IPS-11a (cell line): Measurements from ENCODE around the gene AOAH.

ENCODE experiments used
- H3K4me3 ChIP-seq: one replicate; pipeline ENCODE4 v1.5.1; 2013; ENCODE audit warnings: low read depth, low read length, control low read depth

Gene AOAH, protein sequence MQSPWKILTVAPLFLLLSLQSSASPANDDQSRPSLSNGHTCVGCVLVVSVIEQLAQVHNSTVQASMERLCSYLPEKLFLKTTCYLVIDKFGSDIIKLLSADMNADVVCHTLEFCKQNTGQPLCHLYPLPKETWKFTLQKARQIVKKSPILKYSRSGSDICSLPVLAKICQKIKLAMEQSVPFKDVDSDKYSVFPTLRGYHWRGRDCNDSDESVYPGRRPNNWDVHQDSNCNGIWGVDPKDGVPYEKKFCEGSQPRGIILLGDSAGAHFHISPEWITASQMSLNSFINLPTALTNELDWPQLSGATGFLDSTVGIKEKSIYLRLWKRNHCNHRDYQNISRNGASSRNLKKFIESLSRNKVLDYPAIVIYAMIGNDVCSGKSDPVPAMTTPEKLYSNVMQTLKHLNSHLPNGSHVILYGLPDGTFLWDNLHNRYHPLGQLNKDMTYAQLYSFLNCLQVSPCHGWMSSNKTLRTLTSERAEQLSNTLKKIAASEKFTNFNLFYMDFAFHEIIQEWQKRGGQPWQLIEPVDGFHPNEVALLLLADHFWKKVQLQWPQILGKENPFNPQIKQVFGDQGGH

GRCh38 chr7:36723951-36724664 is at the start of gene AOAH:
Gene AOAH (minus strand): TSS chr7:36724494. CDS start chr7:36724148, 346 bp downstream.
- no peak within 1 kb of the TSS for H3K4me3 ChIP-seq

- H3K4me3 ChIP-seq, result no peak overlapping the region
These were observed 42.2 kb upstream of the AOAH start for GRCh38 chr7:36766451-36766850.

- no peak overlapping the region for H3K4me3 ChIP-seq
These were observed 41.3 kb upstream of the AOAH start for GRCh38 chr7:36765605-36766004.

DNA sequence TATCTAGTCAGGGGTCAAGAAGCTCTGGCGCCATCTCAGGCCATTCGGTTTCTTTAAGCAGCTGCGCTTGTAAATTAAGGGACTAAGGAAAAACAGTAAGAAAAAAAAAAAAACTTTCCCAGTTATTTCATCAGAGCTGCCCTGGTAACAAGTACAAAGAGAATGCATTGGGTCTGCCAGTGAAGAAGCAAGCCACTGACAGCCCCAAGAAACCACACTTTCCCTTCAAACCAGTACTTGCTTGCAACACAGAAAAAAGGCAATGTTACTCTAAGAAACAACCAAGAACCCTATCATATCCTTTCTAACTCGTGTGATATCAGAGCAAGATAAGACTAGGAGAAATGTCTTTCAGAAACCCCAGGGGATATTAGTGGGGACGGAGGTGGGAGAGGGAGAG is 40.6 kb upstream of the AOAH start:
- no peak overlapping the region for H3K4me3 ChIP-seq

GRCh38 chr7:36763132-36763816 is 39.0 kb upstream of the AOAH start:
- no peak overlapping the region for H3K4me3 ChIP-seq

- H3K4me3 ChIP-seq, result no peak overlapping the region
These were observed 38.1 kb upstream of the AOAH start for GRCh38 chr7:36762394-36762793.

DNA sequence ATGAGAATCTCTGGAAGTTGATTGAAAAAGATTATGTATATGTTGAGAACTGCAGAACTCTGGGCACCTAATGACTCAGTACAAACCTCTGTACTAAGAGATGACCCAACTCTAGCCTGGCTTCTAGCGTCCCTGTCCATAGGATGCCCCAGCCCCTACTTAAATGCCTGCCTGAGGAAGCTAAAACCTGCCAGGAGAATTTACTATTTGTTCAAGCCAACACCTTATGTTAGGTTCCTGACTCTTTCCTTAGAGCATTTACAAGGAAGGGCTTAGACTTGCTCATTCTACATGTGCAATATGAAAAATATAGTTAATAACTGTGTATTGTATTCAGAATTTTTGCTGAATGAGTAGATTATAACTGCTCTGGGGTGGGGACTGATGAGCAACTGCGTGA is 37.5 kb upstream of the AOAH start:
- H3K4me3 ChIP-seq, result no peak overlapping the region

DNA sequence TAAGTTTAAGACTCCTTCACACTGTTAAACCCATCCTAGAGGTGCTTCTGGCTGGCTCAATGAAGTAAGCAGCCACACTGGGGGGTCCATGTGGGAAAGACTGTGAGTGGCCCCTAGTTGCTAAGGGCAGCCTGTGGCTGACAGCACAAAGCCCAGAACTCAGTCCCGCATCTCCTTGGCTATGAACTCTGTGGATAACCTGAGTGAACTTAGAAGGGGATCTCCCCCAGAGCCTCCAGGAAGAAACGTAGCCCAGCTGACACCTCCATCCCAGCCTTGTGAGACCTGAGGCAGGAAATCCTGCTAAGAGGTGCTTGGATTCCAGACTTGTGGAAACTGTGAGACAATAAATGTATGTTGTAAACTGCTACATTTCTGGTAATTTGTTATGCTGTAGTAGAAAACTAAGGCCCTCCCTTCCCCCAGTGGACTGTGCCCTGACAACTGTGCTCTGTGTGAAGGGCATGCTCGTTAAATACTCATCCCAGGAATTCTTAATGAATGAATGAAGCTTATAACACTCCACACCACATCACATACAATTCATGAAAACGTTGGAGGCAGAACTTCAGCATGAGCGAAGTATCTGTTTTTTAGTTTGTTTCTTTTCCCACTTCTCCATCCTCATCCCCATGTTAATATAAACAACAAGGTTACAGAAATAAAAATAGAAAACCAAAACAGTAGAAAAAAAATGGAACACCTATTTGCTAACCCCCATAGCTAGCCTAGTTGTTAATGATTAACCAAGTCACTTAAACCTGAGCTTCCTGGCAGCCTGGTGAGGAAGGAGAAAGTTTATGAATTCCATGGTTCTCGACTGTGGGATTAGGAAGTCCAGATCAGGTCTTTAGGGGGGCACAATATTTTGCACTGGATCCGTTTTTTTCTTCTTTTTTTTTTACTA is 36.8 kb upstream of the AOAH start:
- H3K4me3 ChIP-seq, result no peak overlapping the region

GRCh38 chr7:36758879-36759278 is 34.6 kb upstream of the AOAH start:
- H3K4me3 ChIP-seq, result no peak overlapping the region

GRCh38 chr7:36755484-36755883 is 31.2 kb upstream of the AOAH start:
- H3K4me3 ChIP-seq, result no peak overlapping the region

DNA sequence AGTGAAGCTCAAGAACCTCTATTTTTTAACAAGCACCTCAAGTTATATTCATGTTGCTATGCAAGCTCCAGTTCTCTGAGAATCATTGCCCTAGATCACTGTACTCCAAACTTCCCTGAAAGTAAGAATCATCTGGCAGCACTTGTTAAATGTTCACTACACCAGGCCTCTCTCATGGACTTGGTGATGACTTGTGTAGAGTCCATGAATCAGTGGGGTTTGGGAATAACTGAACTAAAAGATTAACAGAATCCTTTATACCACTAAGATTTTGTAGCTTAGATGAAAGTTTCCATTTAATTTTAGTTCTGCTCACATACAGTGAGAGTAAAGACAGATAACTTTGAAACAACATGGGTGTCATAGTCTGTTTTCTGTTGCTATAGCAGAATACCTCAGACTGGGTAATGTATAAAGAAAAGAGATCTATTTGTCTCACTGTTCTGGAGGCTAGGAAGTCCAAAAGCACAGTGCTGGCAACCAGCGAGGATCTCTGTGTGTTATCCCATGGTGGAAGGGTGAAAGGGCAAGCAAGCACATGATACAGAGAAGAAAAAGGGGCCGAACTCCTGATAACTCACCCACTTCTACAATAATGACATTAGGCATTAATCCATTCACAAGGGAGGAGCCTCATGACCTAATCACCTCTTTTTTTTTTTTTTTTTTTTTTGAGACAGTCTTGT is 27.9 kb upstream of the AOAH start:
- H3K4me3 ChIP-seq, result no peak overlapping the region

- no peak overlapping the region for H3K4me3 ChIP-seq
These were observed 26.2 kb upstream of the AOAH start for GRCh38 chr7:36750451-36750850.

DNA sequence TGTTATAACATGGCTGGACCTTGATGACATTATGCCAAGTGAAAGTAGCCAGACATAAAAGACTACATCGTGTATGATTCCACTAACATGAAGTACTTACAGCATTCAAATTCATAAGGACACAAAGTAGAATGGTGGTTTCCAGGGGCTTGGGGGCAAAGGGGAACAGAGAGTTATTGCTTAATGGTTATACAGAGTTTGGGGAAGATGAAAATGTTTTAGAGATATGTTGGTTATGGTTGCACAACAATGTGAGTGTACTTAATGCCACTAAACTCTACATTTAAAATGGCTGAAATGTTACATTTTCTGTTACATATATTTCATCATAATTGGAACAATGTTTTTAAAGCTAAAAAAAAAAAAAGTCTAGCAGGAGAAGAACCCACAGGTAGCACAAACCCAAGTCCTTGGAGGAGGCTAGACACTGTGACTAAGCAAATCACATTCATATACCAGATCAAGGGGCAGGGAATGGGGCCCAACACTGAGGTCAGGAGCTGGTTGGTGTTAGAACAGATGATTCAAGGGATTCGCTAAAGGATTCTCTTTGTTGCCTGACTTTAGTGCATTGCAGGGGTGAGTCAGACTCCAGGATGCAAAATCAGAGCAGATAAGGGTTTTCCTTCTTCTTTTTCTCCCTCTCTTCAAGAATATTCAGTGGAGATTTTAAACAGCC is 25.1 kb upstream of the AOAH start:
- H3K4me3 ChIP-seq, result no peak overlapping the region

- no peak overlapping the region for H3K4me3 ChIP-seq
These were observed 23.8 kb upstream of the AOAH start for GRCh38 chr7:36748017-36748487.

DNA sequence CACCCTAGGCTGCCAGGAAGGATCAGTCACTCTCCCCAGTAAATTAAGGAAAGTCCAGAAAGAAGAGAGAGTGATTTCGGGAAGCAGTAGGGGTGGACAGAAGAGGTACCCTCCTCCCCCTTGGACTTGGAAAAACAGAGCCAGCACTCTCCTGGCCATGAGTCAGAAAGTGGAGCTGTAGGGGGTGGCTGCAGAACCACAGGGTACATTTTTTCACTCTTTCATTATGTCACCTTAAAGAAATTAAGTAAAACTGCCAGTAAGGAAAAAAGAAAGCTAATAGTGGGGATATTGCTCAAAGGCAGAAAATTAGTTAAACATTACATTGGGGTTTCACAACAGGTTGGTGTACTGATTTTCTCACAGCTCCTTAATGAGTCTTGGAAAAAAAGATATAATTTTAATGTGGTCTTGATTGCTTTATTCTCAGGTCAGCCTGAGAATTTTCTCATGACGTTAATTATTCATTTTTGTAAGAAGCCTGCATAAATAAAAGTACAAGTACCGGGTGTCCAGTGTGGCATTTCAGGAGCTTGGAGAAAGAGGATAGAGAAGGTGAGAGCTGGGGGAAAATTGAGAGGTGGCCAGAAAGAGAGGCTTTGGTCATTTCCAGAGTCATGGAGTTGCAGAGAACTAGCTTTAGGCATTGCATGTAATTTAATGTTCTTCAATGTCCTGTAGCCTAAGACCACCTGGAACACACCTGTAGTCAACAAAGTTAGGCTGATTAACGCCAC is 23.2 kb upstream of the AOAH start:
- no peak overlapping the region for H3K4me3 ChIP-seq

- no peak overlapping the region for H3K4me3 ChIP-seq
These were observed 22.1 kb upstream of the AOAH start for GRCh38 chr7:36746347-36746746.

GRCh38 chr7:36742911-36743775 is 18.8 kb upstream of the AOAH start:
- no peak overlapping the region for H3K4me3 ChIP-seq

DNA sequence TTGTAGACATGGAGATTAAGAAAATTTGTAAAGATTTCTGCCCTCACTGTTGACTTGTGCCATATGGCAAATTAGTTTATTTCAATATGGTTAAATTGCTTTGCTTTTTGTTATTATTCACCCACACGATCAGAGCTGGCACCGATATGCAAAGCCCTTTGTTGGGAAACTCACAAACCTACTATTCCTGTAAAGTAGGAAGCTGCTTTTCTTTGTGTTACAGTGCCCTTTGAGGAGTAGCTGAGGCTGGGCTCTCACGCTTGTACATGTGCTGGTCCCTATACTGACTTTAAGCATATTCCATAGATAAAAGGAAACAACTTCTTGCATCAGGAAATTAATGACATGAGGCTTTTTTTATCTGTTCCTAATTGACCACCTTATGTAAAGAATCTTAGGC is 17.6 kb upstream of the AOAH start:
- H3K4me3 ChIP-seq, result no peak overlapping the region
